GM19239 (cell line): ENCODE data around the gene PLAC1.

Experiments
- DNase-seq: peaks from one replicate; pipeline ENCODE4 v3.0.0; 2011; ENCODE audit warnings: low spot score; ENCODE audit not compliant: insufficient read length
- FAIRE-seq: peaks from 2 replicates; lab custom pipeline; 2011; peaks lifted over from hg19 to GRCh38; lab: Jason Lieb, UNC

PLAC1 gene

DNA sequence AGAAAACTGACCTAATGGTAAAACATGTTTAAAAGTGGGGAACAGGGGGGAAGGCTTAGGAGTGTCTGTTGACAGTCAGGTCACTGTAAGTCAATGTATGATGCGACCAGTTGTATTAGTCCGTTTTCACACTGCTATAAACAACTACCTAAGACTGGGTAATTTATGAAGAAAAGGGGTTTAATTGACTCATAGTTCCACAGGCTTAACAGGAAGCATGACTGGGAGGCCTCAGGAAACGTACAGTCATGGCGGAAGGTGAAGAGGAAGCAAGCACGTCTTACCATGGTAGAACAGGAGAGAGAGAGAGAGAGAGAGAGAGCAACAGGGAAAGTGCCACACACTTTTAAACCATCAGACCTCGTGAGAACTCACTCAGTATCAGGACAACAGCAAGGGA lies 13.0 kb upstream of the PLAC1 start:
- FAIRE-seq: no peak
- no peak for DNase-seq

DNA sequence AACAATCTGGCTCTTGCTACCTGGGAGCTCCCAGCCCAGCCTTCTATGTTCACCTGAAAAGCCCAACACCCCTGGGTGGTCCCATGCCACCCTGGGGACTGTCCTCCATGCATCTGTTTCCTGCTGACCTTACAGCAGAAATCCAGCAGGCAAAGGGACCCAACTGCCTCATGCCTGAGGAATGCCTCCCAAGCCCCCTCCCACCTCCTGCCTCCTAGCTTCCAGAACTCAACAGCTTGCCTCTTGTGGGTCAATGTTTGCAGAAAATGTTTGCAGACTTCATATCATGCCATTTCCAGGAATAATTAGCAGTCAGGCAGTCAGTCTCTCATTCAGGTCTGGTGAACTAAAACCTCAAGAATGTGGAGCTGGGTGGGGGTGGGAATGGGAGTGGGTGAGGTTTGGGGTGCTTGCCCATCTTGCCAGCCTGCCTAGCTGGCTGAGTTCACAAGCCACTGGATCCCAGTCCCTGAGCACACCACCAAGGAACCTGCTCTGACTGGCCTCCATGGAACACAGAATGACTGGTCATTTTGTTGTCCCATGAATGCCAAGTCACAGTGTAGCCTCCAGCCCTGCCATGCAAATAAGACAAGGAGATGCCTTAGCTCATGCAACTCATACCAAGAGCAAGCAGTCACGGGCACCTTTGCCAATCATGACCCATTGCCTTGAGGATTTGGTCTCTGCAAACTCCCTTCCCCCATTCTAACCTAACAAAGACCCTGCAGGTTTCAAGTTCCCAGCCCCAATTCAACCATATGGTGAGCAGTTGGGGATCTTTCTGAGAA lies 12.1 kb upstream of the PLAC1 start:
- DNase-seq: no peak
- FAIRE-seq: no peak

GRCh38 chrX:134669378-134670098 lies 11.3 kb upstream of the PLAC1 start:
- no peak for FAIRE-seq
- DNase-seq: no peak

GRCh38 chrX:134664202-134664601 lies 5.9 kb upstream of the PLAC1 start:
- no peak for FAIRE-seq

DNA sequence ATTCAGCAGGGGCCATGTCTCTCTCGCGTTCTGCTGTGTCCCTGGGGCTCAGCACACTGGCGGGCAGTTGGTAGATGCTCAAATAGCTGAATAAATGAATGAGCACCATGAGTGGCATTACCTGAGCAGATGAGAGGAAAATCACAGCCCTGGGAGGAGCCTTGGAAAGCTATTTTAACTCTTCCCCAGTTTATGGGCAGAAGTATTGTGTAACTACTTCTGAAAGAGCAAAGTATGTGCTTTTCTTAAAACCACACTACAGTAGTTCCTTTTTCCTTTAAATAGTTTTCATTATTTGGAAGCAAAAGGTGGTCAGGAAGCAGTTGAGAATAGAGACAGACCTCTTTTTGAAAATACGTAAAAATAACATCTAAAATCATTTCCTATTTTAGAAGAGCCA lies 3.0 kb upstream of the PLAC1 start:
- FAIRE-seq: no peak
- no peak for DNase-seq

More at GRCh38 chrX:134664202-134664601, 5.9 kb upstream of the PLAC1 start:
- no peak for DNase-seq

DNA sequence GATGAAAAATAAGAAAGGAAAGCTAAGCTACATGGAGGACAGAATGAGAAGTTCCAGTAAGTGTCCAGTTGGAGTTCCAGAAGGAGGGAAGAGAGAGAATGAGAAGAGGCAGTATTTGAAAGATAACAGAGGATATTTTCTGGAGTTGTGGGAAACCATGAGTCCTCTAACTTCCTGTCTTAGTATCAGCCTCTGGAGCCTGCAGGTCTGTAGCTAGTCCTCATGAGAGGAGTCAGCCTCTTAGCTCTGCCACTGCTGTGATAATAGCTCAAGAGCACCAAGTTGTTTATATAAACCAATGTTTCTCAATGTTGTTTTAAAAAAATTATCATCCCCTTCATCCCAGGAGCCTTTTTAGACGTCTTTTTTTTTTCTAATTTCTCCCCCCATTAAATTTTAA lies 2.4 kb upstream of the PLAC1 start:
- FAIRE-seq (no peak), DNase-seq (no peak)

DNA sequence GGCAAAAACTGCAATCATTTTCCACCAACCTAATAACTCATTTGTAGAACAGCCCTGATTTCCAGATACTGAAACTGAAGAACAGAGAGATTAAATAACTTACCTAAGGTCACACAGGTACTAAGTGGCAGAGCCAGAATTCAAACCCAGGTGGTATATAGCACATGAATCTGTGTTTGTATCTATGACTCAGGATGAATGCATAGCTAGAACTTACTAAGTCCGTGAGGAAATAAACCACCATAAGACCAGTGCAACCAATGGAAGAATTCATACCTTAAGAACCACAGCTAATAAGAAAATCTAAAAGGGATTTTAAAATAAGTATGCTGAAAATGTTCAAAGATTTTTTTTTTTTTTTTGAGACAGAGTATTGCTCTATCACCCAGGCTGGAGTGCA lies 1.5 kb upstream of the PLAC1 start:
- no peak for FAIRE-seq

GRCh38 chrX:134658760-134659023 lies 421 bp upstream of the PLAC1 start:
- FAIRE-seq (no peak), DNase-seq (no peak)

More for the DNA sequence above, 1.5 kb upstream of the PLAC1 start:
- no peak for DNase-seq

- FAIRE-seq (no peak), DNase-seq (no peak)
Observed at GRCh38 chrX:134654398-134655012, 3.8 kb downstream of the PLAC1 start.

GRCh38 chrX:134653835-134654234 lies 4.4 kb downstream of the PLAC1 start:
- FAIRE-seq (no peak), DNase-seq (no peak)

- DNase-seq (no peak), FAIRE-seq (no peak)
Observed at GRCh38 chrX:134650701-134651100, 7.6 kb downstream of the PLAC1 start.

GRCh38 chrX:134649770-134650169 lies 8.5 kb downstream of the PLAC1 start:
- no peak for DNase-seq
- FAIRE-seq: no peak

GRCh38 chrX:134647477-134647877 lies 10.8 kb downstream of the PLAC1 start:
- FAIRE-seq: no peak
- no peak for DNase-seq

DNA sequence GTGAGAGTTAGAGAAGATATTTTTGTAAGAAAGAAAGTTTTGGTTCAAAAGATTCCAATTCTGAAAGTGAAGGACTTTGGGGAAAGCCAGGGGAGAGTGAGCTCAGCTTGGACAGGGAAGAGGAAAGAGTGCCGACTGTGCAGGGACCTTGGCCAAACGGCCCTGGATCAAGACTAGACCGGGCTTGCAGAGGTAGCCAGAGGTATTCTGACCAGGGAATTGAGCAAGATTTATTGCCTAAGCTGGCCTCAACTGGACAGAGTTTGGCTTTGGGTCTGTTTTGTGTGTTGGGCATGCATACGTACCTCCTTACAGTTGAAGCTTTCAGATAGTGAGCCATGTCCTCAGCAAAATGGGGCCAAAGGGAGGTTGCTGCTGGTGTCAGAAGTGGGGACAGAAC lies 11.6 kb downstream of the PLAC1 start:
- no peak for DNase-seq
- no peak for FAIRE-seq

DNA sequence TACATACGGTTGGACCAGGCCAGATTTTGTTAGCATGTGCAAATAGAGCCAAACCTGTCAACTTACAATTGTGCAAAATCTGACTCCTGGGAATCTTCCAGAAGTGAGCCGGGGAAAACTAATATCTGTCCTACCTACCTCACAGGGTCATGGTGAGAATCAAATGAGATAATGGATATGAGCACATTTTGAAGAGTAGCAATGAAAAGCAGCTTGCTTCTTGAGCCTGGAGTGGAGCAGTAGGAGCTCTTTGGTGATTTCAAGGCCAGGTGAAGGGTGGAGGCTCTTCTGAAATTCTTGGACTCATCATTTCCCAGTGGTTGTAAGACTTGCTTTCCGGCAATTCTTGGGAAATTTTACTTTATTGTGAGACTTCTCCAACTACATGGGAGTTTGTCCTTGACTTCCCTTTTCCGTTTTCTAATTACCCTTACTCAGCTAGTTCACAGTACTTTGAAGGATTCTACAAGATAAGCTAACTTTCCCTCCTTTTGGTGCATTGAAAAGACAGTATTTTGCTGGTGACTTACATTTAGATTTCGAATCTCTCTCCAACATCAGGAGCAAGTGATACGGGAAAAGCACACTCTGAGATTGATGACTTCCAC lies 12.2 kb downstream of the PLAC1 start:
- FAIRE-seq (no peak), DNase-seq (no peak)

DNA sequence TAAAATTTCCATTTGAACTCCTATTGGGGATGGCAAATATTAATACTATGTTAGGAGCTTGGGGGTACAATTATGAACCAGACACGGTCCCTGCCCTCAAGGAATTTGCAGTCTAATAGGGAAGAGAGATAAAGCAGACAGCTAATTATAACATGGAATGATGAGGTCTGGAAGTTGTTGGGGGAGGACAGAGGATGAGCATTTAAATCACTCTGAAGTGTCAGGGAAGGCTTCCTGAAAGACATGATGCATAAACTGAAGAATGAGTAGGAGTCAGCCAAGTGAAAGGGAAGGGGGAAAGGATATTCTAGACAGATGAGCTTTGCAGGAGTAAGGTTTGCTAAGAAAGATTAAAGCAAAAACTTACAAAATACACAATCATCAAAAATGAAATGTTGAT lies 15.9 kb downstream of the PLAC1 start:
- DNase-seq (no peak), FAIRE-seq (no peak)

DNA sequence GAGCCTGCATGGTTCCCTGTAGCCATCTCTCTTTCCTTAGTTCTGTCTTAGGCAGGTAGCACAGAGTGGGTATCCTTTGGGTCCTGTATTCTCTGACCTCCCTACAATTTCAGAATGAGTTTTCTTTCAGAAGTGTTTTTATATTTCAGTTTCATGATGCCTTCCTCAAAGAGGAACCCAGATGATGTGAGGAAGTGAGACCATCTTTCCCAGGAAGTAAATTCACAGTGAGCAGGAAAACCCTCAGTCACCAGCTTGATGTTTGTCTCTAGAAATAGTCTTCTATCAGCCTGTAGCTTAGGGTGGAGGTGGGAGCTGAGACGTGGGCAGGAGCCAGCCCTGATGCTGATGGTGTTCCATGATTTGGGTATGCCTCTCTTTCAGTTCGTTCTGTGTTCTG lies 16.9 kb downstream of the PLAC1 start:
- no peak for DNase-seq
- FAIRE-seq: peak; percentile 42

DNA sequence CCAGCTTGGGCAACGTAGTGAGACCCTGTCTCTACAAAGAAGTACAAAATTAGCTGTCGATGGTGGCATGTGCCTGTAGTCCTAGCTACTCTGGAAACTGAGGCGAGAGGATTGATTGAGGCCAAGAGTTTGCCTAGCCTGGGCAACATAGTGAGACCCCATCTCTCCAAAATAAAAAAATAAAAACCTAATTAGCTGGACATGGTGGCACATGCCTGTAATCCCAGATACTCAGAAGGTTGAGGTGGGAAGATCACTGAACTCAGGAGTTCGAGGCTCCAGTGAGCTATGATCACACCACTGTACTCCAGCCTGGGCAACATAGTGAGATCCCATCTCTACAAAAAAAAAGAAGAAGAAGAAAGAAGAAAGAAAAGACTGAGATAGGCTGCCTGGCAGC lies 17.4 kb downstream of the PLAC1 start:
- DNase-seq: no peak
- no peak for FAIRE-seq

DNA sequence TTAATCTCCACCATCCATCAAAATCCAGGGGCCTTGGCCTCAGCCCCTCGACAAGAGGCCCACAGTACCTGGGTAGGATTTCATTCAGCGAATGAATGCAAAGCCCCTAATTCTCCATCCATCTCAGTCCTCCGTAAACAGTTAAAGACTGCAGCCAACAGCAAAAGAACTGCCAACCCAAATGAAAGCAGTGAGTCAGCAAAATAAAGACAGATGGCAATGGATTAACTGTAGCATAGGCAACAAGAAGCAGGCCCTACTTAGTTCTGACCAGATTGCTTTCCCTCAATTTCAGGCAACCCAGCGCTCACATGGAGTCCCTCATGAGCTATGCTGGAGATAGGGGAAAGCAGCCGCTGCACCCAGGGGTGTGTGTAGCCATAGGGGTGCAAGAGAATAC lies 21.4 kb downstream of the PLAC1 start:
- FAIRE-seq: no peak
- DNase-seq: no peak

GRCh38 chrX:134634691-134635090 lies 23.6 kb downstream of the PLAC1 start:
- DNase-seq: no peak
- no peak for FAIRE-seq

- FAIRE-seq (no peak), DNase-seq (no peak)
Observed at GRCh38 chrX:134633832-134634231, 24.4 kb downstream of the PLAC1 start.
